Body of pancreas (tissue), 4 donors: Measurements from ENCODE around the gene RANGAP1. TPM values are rescaled to one million over a fixed set of nuclear protein-coding genes. Genes with fewer than 3 reads are reported as not detected.

ENCODE experiments used
- ATAC-seq: fragments of 150-250 bp; one replicate; pipeline ENCODE4 v1.9.1; 2016
- DNase-seq, 4 donors: peaks; one replicate each; pipeline ENCODE4 v3.0.0-alpha.2; 2019
- H3K27ac ChIP-seq, 4 donors: fragments of 200-600 bp; sonication (generic); 1 replicate in 3 of 4; 2 replicates in 1 of 4; pipeline versions ENCODE4 v1.5.1 to v1.6.1; 2016 to 2019; ENCODE audit warnings: mild to moderate bottlenecking in 1 of 4, mixed read lengths in 1 of 4, moderate library complexity in 1 of 4
- H3K27me3 ChIP-seq, 2 donors: fragments of 200-600 bp; sonication (generic); one replicate each; pipeline ENCODE4 v1.6.0; 2016; ENCODE audit warnings: mild to moderate bottlenecking in 1 of 2
- H3K36me3 ChIP-seq, 2 donors: fragments of 200-600 bp; sonication (generic); replicated peaks in 1 of 2; 2 replicates each; pipeline ENCODE4 v1.5.1; 2016; ENCODE audit warnings: low read depth in 2 of 2; ENCODE audit not compliant: insufficient read depth in 1 of 2
- H3K4me1 ChIP-seq: fragments of 200-600 bp; sonication (generic); one replicate; pipeline ENCODE4 v1.6.0; 2016
- H3K4me3 ChIP-seq, 2 donors: fragments of 200-600 bp; sonication (generic); 1 replicate in 1 of 2; 2 replicates in 1 of 2; pipeline ENCODE4 v1.5.1; 2016 to 2019
- H3K9me3 ChIP-seq, 3 donors: fragments of 200-600 bp; sonication (generic); 1 replicate in 2 of 3; 2 replicates in 1 of 3; pipeline ENCODE4 v1.5.1; 2016
- CTCF ChIP-seq, 7 experiments: fragments of 450-650 bp in 4 of 7; fragments of 200-600 bp in 3 of 7; sonication (generic) in 3 of 7; IDR thresholded peaks; one replicate each; pipeline ENCODE4 v1.5.1; 2016 to 2019; ENCODE audit warnings: antibody characterized with exemption in 7 of 7
- POLR2A ChIP-seq, 3 donors: fragments of 450-650 bp; IDR thresholded peaks; one replicate each; pipeline ENCODE4 v1.6.1; 2016; ENCODE audit warnings: antibody characterized with exemption in 3 of 3, mild to moderate bottlenecking in 2 of 3
- WGBS, 2 donors: methylation state at CpG; one replicate each; pipeline ENCODE4 v1.1.5; 2017; 5-methylcytosine and 5-hydroxymethylcytosine counted together
- intact Hi-C: fragments of 100-400 bp; cut with DNase I; formaldehyde crosslinking; loops from one replicate; pipeline ENCODE4 v1.15.1; 2023
- total RNA-seq, 2 donors: library from RNA; depleted of rRNA; stranded (reverse); fragments of >200 nt; gene quantifications; one replicate each; pipeline ENCODE4 v1.1.0, GENCODE V29; 2016

Gene RANGAP1
- total RNA-seq, 2 donors from 2014 or later: 45.4 to 62.3 TPM

DNA sequence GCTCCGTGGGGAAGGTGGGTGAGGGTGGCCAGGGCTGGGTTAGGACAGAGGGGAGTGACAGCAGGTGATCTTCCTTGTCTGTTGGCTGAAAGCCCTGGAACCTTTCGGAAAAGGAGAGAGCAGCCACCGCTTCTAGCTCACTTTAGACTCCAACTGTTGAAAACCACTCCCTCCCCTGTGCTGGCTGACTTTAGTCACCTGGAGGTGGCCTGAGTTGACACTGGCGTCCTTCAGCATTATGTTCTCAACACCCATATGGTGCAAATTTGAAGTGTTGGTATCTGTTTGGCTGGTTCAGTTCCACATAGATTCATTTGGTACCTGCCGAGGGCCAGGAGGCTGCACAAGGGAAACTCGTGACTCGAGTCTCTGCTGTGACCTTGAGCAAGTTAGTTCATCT, 44.2 kb upstream of the RANGAP1 start:
- peaks cover 8 to 29% of the 10 kb centered on the region in 2 donors for H3K36me3 ChIP-seq
- H3K4me3 ChIP-seq: no peak overlapping the region
- 92 to 94% methylated on average over 7 of the region's 7 CpGs for WGBS, 2 donors
- no peaks in the 10 kb centered on the region for H3K4me1 ChIP-seq
- ATAC-seq (no peak), DNase-seq (no peak)
- H3K27me3 ChIP-seq: no peaks in the 10 kb centered on the region
- intact Hi-C loops: no loop called here
- H3K9me3 ChIP-seq: no peaks in the 10 kb centered on the region
- TF ChIP-seq CTCF (IDR thresholded peaks at IDR 0.05) (no peak), POLR2A (IDR thresholded peaks at IDR 0.05) (no peak)
- H3K27ac ChIP-seq: no peak overlapping the region

GRCh38 chr22:41327124-41327523, 41.1 kb upstream of the RANGAP1 start:
- no peaks in the 10 kb centered on the region for H3K9me3 ChIP-seq
- intact Hi-C loops: no loop called here
- DNase-seq (no peak), ATAC-seq (no peak)
- no peak overlapping the region for H3K4me3 ChIP-seq
- H3K4me1 ChIP-seq: no peaks in the 10 kb centered on the region
- TF ChIP-seq CTCF (IDR thresholded peaks at IDR 0.05): no peak
- TF ChIP-seq POLR2A (IDR thresholded peaks at IDR 0.05): no peak
- peaks cover 0 to 25% of the 10 kb centered on the region in 2 donors for H3K36me3 ChIP-seq
- no peaks in the 10 kb centered on the region for H3K27me3 ChIP-seq
- no peak overlapping the region for H3K27ac ChIP-seq
- WGBS, 2 donors: 88 to 94% methylated on average over 8 to 14 of the region's 16 CpGs

- no peak for ATAC-seq
- WGBS, 2 donors: 93 to 95% methylated on average over 3 to 5 of the region's 5 CpGs
- peaks cover 0 to 22% of the 10 kb centered on the region in 2 donors for H3K36me3 ChIP-seq
- no peaks in the 10 kb centered on the region for H3K4me1 ChIP-seq
- H3K9me3 ChIP-seq: no peaks in the 10 kb centered on the region
- intact Hi-C loops: no loop called here
- TF ChIP-seq CTCF (IDR thresholded peaks at IDR 0.05) (no peak), POLR2A (IDR thresholded peaks at IDR 0.05) (no peak)
- H3K4me3 ChIP-seq: no peak overlapping the region
- H3K27me3 ChIP-seq: no peaks in the 10 kb centered on the region
- no peak overlapping the region for H3K27ac ChIP-seq
- no peak for DNase-seq
Measured at GRCh38 chr22:41324821-41325528, 39.0 kb upstream of the RANGAP1 start.

DNA sequence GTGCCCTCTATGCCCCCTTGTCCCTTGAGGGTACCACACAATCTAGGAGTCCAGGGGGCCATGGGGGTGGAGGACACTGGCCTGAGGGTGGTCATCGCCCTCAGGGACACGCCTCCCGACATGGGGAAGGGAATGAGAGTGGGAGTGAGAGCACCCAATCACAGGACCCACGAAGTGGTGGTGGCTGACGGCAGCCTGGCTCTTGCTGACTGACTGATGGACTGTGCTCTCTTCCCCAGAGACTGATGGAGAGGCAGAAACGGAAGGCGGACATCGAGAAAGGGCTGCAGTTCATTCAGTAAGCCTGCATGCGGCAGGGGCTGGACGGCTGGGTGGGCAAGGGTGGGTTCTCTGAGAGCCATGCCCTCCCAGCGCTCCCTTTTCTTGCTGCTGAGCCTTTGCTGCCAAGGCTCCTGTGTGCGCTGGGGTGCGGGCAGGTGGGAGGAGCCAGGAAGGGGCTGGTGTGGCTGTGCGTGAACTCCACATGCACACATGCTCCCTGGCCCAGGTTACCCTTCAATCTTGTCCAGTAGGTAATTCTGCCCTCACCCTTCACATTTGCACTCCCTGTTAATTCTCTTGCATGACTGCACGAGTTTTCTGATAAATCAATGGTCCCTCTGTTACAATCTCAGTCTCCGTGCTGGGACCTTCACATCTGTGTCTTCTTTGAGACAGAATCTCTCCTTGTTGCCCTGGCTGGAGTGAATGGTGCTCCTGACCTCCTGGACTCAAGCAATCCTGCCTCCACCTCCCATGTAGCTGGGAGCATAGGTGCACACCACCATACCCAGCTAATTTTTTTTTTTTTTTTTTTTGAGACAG, 34.6 kb upstream of the RANGAP1 start:
- intact Hi-C loops: no loop called here
- WGBS, 2 donors: 90 to 93% methylated on average over 13 to 15 of the region's 16 CpGs
- Histone ChIP-seq H3K36me3 (peaks cover 0 to 7% of the 10 kb centered on the region in 2 donors), H3K4me1 (no peaks in the 10 kb centered on the region), H3K4me3 (no peak overlapping the region), H3K9me3 (no peaks in the 10 kb centered on the region), H3K27me3 (no peaks in the 10 kb centered on the region), H3K27ac (no peak overlapping the region)
- ATAC-seq: no peak
- DNase-seq: no peak
- no peak for TF ChIP-seq POLR2A (IDR thresholded peaks at IDR 0.05)
- no peak for TF ChIP-seq CTCF (IDR thresholded peaks at IDR 0.05)
